Glomerular visceral epithelial cell (primary cell): ENCODE measurements around the gene DCTPP1.
A peak's percentile ranks its signal among the peaks of the same experiment; 100 is the strongest.

Source experiments
- DNase-seq: peaks from one replicate; pipeline ENCODE4 v3.0.0-alpha.2; 2016; ENCODE audit errors: extremely low spot score

Gene DCTPP1

DNA sequence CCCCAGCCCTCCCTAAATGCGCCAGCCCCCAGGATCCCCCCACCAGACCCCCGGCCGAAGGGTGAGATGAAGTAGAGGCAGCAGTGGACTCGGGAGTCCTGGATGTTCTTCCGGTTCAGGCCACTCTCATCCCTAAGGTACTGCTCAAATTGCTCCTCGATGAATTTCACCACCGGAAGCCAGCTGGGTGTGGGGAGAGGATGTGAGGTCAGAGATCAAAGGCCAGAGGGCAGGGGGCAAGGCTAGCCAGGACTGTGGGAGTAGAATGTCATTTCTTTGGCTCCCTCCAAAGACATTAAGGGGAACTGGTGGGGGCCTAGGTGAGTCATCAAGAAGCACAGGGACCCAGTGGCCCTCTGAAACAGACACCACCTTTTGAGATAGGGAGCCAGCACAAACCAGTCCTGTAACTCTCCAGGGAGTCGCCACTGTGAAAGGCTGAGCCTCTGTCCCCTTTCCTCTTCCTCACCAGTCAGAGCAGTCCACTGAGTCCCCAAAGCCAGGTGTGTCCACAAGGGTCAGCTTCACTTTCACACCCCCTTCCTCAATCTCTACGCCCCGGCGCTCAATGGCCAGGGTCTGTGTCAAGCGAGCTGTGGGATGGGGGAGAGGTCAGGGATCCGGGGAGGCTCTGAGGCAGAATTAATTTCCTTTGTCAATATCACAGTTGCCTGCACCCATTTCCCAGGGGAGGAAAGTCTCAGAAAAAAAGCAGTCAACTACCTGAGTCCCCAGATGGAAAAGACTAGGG lies 48.4 kb downstream of the DCTPP1 start:
- DNase-seq = no peak

DNA sequence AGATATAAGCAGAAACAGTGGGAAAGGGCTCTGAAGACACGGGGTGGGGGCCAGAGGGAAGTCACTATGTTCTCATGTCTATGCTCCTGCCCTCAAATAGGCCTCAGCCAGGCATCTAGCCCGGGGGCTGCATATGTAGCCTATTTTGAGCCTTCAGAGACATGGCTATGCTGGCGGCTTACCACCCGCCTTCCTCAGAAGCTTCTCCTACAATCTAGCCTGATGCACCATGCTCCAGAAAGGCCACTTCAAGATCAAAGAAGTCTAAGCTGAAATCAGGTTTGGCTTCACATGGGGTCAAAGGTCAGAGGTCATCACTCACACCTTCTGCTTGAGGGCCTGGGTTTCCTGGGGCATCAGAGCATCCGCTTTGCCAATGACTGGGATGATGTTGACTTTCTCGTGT lies 49.0 kb downstream of the DCTPP1 start:
- no peak for DNase-seq

DNA sequence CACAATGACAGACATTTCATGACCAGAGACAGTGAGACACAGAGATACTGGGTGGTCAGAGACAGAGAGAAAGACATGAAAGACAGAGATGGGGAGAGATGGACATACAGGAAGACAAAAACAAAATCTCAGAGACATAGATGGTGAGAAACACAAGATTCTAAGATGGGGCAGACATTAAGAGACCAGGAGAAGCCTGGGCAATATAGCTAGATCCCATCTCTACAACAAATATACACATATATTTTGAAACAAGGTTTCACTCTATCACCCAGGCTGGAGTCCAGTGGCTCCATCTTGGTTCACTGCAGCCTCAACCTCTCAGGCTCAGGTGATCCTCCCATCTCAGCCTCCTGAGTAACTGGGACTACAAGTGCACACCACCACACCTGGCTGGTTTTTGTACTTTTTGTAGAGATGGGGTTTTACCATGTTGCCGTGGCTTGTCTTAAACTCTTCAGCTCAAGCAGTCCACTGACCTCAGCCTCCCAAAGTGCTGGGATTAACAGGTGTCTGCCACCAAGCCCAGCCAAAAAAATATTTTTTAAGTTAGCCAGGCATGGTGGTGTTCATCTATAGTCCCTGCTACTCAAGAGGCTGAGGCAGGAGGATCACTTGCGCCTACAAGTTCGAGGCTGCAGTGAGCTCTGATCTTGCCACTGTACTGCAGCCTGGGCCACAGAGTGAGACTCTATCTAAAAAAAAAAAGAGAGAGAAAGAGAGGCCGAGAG lies 49.6 kb downstream of the DCTPP1 start:
- no peak for DNase-seq

DNA sequence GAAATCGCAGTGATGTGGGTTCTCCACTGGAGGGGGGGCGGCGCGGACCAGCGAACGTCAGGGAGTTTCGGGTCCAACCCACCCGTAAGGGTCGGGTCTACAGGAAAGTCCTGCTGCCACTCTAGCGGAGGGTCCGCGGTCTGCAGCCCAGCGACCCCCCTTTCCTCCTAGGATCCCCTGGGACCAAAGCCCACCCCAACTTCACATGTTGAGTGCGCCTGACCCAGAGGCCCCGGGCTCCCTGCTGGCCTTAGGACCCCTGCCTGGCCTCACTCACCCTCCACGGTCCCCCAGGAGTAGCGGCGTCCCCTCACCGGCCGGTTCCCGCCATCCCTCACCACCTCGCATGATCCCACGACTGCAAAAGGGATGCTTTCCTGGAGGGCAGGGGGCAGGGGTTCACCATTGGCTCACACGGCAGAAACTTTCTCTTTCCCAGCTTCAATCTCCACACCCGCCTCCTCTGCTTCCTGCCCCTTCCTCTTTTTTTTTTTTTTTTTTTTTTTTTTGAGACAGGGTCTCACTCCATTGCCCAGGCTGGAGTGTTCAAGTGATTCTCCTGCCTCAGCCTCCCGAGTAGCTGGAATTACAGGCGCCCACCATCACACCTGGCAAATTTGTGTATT lies 50.6 kb downstream of the DCTPP1 start:
- no peak for DNase-seq

DNA sequence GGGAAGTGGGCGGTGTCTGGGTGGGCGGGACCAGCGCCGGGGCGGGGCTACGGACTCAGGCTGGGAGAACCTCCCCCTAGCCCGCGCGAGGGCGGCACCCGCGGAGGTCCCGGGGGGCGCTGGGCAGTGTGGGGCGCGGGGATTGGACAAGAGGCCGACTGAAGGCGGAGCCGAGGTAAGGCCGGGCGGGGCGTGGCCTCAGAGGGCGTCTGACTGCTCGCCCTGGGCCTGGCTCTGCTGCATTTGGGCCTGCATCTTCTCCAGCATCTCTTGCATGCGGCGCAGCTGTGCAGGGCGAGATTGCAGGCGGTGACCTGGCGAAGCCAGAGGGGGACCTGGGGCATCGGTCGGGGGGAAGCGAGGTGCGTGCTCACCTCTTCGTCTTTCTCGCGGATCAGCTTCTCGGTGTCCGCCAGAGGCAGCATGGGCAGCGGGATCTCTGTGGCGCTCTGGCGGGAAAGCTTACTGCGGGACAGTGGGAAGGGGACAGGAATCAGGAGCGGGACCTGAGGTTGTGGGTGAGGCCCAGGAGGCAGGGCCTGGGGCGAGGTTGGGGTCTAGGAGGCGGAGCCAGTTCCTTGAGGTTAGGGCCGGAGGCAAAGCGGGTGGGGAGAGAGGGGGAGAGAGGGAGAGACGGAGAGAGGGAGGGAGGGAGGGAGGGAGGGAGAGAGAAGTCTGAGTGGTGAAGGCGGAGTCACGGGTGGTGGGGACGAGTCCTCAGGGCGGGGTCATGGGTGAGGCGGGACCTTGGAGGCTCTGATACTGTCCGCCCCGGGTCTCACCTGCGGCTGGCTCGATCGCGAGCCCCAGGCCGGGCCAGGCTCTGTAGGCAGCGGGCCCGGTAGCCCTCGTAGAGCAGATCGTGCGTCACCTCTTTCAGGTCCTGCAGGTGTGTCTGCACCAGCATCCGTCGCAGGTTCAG lies 51.3 kb downstream of the DCTPP1 start:
- DNase-seq = peak; percentile 97

DNA sequence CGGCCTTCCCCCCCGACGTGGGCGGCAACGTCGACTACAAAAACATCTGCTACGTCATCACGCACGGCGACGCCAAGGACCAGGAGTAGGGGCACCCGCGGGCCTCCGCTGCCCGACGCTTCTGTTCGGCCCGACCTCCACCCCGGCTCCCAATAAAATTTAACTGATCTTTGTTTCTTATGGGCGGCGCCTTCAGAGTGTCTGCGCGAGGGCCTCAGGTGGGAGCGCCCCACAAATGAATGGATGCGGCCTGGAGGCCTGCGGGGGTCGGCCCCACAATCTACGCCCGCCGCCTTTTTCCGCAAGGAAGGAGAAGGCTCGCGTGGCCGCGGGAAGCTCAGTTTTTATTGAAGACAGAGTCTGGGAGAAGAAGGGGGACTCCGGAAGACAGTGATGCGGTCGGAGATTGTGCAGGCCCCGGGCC lies 52.0 kb downstream of the DCTPP1 start:
- peak; percentile 87 for DNase-seq

DNA sequence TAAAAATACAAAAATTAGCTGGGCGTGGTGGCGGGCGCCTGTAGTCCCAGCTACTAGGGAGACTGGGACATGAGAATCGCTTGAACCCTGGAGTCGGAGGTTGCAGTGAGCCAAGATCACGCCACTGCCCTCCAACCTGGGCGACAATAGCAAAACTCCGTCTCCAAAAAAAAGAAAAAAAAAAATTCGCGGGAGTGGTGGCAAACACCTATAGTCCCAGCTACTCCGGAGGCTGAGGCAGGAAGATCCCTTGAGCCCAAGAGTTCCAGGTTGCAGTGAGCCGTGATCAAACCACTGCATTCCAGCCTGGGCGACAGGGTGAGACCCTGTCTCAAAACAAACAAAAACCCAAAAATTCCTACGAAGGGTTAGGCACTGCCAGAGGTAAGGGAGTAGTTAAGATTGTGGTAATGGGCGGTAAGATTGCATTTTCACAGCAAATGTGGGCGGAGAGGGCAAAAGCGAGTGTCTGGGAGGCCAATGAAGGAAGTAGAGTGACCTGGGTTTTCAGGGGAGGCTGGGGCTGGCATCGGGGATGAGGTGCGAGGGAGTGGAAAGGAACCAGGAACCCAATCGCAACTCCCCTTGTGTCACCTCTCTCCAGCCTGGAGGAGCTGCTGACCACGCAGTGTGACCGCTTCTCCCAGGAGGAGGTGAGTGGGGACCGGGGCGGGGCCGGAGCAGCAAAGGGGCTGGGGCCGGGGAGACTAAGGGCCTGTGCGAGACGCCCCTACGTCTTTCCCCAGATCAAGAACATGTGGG lies 52.6 kb downstream of the DCTPP1 start:
- no peak for DNase-seq

DNA sequence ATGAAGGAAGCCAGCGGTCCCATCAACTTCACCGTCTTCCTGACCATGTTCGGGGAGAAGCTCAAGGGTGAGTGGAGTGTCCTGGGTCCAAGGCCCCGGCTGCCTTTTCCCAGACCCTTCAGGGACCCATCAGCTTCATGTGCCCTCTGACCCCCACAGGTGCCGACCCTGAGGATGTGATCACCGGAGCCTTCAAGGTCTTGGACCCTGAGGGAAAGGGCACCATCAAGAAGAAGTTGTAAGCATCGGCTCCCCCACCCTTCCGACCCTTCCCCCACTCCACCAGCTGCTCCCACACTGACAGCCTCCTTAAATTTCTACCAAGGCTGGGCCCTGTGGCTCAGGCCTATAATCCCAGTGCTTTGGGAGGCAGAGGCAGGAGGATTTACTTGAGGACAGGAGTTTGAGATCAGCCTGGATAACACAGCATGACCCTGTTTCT lies 53.3 kb downstream of the DCTPP1 start:
- no peak for DNase-seq

DNA sequence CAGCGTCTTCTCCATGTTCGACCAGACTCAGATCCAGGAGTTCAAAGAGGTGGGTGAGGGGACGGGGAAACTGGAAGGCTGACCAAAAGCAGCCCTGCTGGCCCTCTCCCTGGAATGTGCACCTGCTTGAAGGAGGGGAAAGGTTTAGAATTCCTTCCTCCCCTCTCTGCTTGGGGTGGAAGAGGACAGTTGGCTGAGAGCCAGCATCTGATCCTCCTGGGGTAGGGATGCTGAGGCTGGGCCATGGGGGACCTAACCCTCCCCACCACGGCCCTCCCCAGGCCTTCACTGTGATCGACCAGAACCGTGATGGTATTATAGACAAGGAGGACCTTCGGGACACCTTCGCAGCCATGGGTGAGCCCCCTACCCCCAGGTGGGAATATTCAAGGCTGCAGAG lies 54.0 kb downstream of the DCTPP1 start:
- no peak for DNase-seq

DNA sequence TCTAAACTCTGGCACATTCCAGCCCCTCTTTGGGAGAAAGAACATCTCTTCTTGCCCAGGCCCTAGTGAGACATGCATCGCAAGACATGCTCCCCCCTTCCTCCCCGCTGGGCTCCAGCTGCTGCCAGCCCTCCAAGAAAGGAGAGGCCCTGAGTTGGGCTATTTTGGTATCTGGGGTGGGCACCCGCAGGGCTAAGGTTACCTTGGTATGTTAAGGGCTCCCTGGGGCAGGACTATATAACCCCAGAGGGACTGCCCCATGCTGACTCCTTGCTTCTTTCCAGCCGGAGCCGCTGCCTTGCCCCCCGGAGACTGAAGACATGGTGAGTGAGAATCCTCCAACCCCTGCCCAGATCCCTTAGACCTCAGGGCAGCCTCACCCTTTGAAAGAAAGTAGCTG lies 55.3 kb downstream of the DCTPP1 start, which contains the start of gene MYL11:
Gene MYL11, plus strand, starts transcription at position 265 of the 400 bp plus-strand sequence. Its CDS starts 56 bp downstream, at position 321.
- no peak for DNase-seq
